K562 (cell line): ENCODE data around the gene LRRN3. TPM values are rescaled to one million over a fixed set of nuclear protein-coding genes. Genes with fewer than 3 reads are reported as not detected.

Source experiments
- ARNT ChIP-seq, 2 experiments: fragments of 450-650 bp; IDR thresholded peaks; 2 replicates each; pipeline ENCODE4 v1.6.1; 2016; ENCODE audit warnings: mild to moderate bottlenecking in 1 of 2
- CBFA2T2 ChIP-seq: fragments of 450-650 bp; conservative IDR thresholded peaks from 2 replicates; pipeline ENCODE4 v1.6.1; 2017; ENCODE audit warnings: mild to moderate bottlenecking
- CBX5 ChIP-seq: IDR thresholded peaks from 2 replicates; pipeline ENCODE4 v1.6.1; 2014; ENCODE audit warnings: low read depth, borderline replicate concordance
- CCNT2 ChIP-seq: IDR thresholded peaks from 2 replicates; pipeline ENCODE4 v1.6.1; 2011; ENCODE audit warnings: borderline replicate concordance, low read depth, mild to moderate bottlenecking, moderate library complexity, mixed read lengths, low read length; ENCODE audit not compliant: insufficient read length; ENCODE audit errors: extremely low read depth
- CREB1 ChIP-seq, 2 experiments: sonication (generic) in 1 of 2; formaldehyde crosslinking in 1 of 2; IDR thresholded peaks; 2 replicates each; pipeline versions ENCODE4 v1.6.1 to v1.8.0; 2012 to 2022; ENCODE audit warnings: inconsistent platforms in 1 of 2, mild to moderate bottlenecking in 1 of 2, missing genetic modification reagents in 1 of 2, moderate library complexity in 1 of 2
- ELK3 ChIP-seq: fragments of 450-650 bp; formaldehyde crosslinking; IDR thresholded peaks from 2 replicates; pipeline ENCODE4 v1.4.0; 2020; ENCODE audit warnings: mild to moderate bottlenecking
- GATA2 ChIP-seq: sonication (generic); formaldehyde crosslinking; IDR thresholded peaks from 2 replicates; pipeline ENCODE4 v1.4.0; 2020; ENCODE audit warnings: mild to moderate bottlenecking, missing genetic modification reagents
- HNRNPLL ChIP-seq: fragments of 200-400 bp; formaldehyde crosslinking; IDR thresholded peaks from 2 replicates; pipeline ENCODE4 v1.6.1; 2017; ENCODE audit warnings: low read length, low read depth, mild to moderate bottlenecking; ENCODE audit not compliant: poor library complexity, severe bottlenecking
- HSF4 ChIP-seq: fragments of 250-450 bp; sonication (Bioruptor Pico); IDR thresholded peaks from 2 replicates; pipeline ENCODE4 v2.1.2; 2022; ENCODE audit warnings: mild to moderate bottlenecking, moderate library complexity, borderline replicate concordance
- KDM2B ChIP-seq: fragments of 250-450 bp; sonication (Bioruptor Pico); IDR thresholded peaks from 2 replicates; pipeline ENCODE4 v1.8.0; 2021; ENCODE audit warnings: mild to moderate bottlenecking, moderate library complexity
- MCM3 ChIP-seq: fragments of 450-650 bp; IDR thresholded peaks from 2 replicates; pipeline ENCODE4 v1.6.1; 2016
- NUFIP1 ChIP-seq: fragments of 450-650 bp; IDR thresholded peaks from 2 replicates; pipeline ENCODE4 v1.6.1; 2018; ENCODE audit not compliant: partially characterized antibody
- SPI1 ChIP-seq: IDR thresholded peaks from 2 replicates; pipeline ENCODE4 v1.6.1; 2011; ENCODE audit warnings: low read depth, low read length, control low read depth, borderline replicate concordance
- ZBTB49 ChIP-seq: sonication (generic); formaldehyde crosslinking; IDR thresholded peaks from 2 replicates; pipeline ENCODE4 v1.8.0; 2022; ENCODE audit warnings: missing genetic modification reagents, mild to moderate bottlenecking, borderline replicate concordance
- ZNF507 ChIP-seq: conservative IDR thresholded peaks from 2 replicates; pipeline ENCODE4 v1.6.1; 2017; ENCODE audit warnings: missing genetic modification characterization, missing compliant biosample characterization
- polyA plus RNA-seq, 8 experiments: library from polyadenylated mRNA; depleted of rRNA in 4 of 8; stranded (reverse) in 5 of 8; unstranded in 3 of 8; fragments of >200 nt; fragmentation: Nextera tagmentation in 2 of 8; fragmentation: Illumina TruSeq in 1 of 8; extraction: Ambion mirVana in 2 of 8; extraction: Trizol in 1 of 8; gene quantifications; 2 replicates each; pipeline versions ENCODE4 v1.2.1 to v1.2.3, GENCODE V29; 2011 to 2014; ENCODE audit warnings: inconsistent platforms in 1 of 8, missing spikeins in 1 of 8
- total RNA-seq, 7 experiments: library from RNA; depleted of rRNA in 6 of 7; stranded (reverse); fragments of >200 nt in 6 of 7; fragmentation: Illumina TruSeq in 2 of 7; extraction: Trizol in 2 of 7; gene quantifications; 2 replicates each; pipeline versions ENCODE4 v1.2.1 to v1.2.3, GENCODE V29; 2011 to 2021; ENCODE audit warnings: low replicate concordance in 1 of 7
- TF ChIP-seq, protein P1 (sequence below): fragments of 250-450 bp; sonication (Bioruptor Pico); IDR thresholded peaks from 2 replicates; pipeline ENCODE4 v1.8.0; 2021; ENCODE audit warnings: mild to moderate bottlenecking, moderate library complexity
- TF ChIP-seq, protein P2 (sequence below), 2 experiments: fragments of 450-650 bp; IDR thresholded peaks; 2 replicates each; pipeline ENCODE4 v1.6.1; 2018; ENCODE audit warnings: mild to moderate bottlenecking in 2 of 2, low read depth in 1 of 2; ENCODE audit not compliant: partially characterized antibody in 2 of 2
- TF ChIP-seq, protein P3 (sequence below): fragments of 450-650 bp; conservative IDR thresholded peaks from 2 replicates; pipeline ENCODE4 v1.6.1; 2016; ENCODE audit warnings: missing genetic modification characterization, low read depth, mild to moderate bottlenecking, control low read depth, missing compliant biosample characterization

LRRN3 gene
- total and polyA plus RNA-seq, 9 of the 15 experiments (the other 6 are each of a cell fraction or from before 2014, with no cell fraction given), result 0.05 to 1.00 (median 0.20) TPM; not detected in 1

DNA sequence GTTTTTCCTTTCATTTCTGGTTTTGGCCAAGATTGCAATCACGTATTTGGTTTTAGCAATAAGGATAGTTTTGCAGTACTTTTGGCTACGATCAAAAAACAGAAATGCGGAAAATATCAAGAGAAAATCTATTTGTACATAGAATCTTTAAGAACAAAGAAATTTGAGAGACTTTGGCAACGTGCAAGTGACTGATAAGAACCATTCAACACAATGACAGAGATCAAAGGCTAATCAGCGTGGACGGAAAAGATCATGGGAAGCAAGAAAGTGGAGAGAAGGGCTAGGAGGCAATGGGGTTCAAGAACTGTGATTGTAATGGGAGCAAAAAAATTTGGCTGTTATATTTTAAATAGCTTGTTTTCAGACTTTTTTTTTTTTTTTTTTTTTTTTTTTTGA lies 16.2 kb upstream of the LRRN3 start (continued):
- TF ChIP-seq, protein P1, sequence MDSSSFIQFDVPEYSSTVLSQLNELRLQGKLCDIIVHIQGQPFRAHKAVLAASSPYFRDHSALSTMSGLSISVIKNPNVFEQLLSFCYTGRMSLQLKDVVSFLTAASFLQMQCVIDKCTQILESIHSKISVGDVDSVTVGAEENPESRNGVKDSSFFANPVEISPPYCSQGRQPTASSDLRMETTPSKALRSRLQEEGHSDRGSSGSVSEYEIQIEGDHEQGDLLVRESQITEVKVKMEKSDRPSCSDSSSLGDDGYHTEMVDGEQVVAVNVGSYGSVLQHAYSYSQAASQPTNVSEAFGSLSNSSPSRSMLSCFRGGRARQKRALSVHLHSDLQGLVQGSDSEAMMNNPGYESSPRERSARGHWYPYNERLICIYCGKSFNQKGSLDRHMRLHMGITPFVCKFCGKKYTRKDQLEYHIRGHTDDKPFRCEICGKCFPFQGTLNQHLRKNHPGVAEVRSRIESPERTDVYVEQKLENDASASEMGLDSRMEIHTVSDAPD (CRISPR knock-in tag), result no peak
- TF ChIP-seq ZBTB49 (no peak), KDM2B (CRISPR knock-in tag) (no peak), MCM3 (no peak), GATA2 (CRISPR knock-in tag) (peak; percentile 51; the same call in 1 of the 2 replicates), NUFIP1 (no peak), ZNF507 (tag) (no peak), CBX5 (no peak), HSF4 (CRISPR knock-in tag) (no peak), ELK3 (CRISPR knock-in tag) (no peak), SPI1 (no peak), HNRNPLL (no peak), CREB1 (IDR thresholded peaks at IDR 0.05) (no peak), CREB1 (CRISPR knock-in tag; IDR thresholded peaks at IDR 0.05) (no peak), ARNT (IDR thresholded peaks at IDR 0.05) (peak in 1 of 2 experiments; percentile 20; a peak in 1 of 4 replicates), CBFA2T2 (peak; percentile 53; the same call in 1 of the 2 replicates), CCNT2 (no peak)
- TF ChIP-seq, protein P2, sequence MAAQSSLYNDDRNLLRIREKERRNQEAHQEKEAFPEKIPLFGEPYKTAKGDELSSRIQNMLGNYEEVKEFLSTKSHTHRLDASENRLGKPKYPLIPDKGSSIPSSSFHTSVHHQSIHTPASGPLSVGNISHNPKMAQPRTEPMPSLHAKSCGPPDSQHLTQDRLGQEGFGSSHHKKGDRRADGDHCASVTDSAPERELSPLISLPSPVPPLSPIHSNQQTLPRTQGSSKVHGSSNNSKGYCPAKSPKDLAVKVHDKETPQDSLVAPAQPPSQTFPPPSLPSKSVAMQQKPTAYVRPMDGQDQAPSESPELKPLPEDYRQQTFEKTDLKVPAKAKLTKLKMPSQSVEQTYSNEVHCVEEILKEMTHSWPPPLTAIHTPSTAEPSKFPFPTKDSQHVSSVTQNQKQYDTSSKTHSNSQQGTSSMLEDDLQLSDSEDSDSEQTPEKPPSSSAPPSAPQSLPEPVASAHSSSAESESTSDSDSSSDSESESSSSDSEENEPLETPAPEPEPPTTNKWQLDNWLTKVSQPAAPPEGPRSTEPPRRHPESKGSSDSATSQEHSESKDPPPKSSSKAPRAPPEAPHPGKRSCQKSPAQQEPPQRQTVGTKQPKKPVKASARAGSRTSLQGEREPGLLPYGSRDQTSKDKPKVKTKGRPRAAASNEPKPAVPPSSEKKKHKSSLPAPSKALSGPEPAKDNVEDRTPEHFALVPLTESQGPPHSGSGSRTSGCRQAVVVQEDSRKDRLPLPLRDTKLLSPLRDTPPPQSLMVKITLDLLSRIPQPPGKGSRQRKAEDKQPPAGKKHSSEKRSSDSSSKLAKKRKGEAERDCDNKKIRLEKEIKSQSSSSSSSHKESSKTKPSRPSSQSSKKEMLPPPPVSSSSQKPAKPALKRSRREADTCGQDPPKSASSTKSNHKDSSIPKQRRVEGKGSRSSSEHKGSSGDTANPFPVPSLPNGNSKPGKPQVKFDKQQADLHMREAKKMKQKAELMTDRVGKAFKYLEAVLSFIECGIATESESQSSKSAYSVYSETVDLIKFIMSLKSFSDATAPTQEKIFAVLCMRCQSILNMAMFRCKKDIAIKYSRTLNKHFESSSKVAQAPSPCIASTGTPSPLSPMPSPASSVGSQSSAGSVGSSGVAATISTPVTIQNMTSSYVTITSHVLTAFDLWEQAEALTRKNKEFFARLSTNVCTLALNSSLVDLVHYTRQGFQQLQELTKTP (IDR thresholded peaks at IDR 0.05; ENCODE audit: low read depth in 1 of 2, partially characterized antibody in 2 of 2), result no peak
- TF ChIP-seq, protein P3, sequence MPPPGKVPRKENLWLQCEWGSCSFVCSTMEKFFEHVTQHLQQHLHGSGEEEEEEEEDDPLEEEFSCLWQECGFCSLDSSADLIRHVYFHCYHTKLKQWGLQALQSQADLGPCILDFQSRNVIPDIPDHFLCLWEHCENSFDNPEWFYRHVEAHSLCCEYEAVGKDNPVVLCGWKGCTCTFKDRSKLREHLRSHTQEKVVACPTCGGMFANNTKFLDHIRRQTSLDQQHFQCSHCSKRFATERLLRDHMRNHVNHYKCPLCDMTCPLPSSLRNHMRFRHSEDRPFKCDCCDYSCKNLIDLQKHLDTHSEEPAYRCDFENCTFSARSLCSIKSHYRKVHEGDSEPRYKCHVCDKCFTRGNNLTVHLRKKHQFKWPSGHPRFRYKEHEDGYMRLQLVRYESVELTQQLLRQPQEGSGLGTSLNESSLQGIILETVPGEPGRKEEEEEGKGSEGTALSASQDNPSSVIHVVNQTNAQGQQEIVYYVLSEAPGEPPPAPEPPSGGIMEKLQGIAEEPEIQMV, result no peak
